RWPE2 (cell line): ENCODE measurements around the gene ADA.
A peak's percentile ranks its signal among the peaks of the same experiment; 100 is the strongest.

Experiments
- ATAC-seq: fragments of 200-7000 bp; cut with Tn5 transposase; 3 replicates; pipeline ENCODE4 v1.9.1; 2021; ENCODE audit warnings: low read depth
- DNase-seq: peaks from one replicate; pipeline ENCODE4 v3.0.0-alpha.2; 2020; ENCODE audit warnings: low spot score
- H3K27ac ChIP-seq: fragments of 450-650 bp; 2 replicates; pipeline ENCODE4 v1.5.1; 2017; ENCODE audit warnings: mild to moderate bottlenecking; ENCODE audit not compliant: poor library complexity, severe bottlenecking
- H3K27me3 ChIP-seq: fragments of 250-450 bp; sonication (Bioruptor Pico); 2 replicates; pipeline ENCODE4 v1.5.1; 2021; ENCODE audit warnings: mild to moderate bottlenecking, moderate library complexity; ENCODE audit not compliant: insufficient read depth, poor library complexity, severe bottlenecking
- H3K36me3 ChIP-seq: fragments of 250-450 bp; sonication (Bioruptor Pico); 2 replicates; pipeline ENCODE4 v1.5.1; 2020; ENCODE audit warnings: low read depth, mild to moderate bottlenecking, moderate library complexity
- H3K4me1 ChIP-seq: fragments of 250-450 bp; sonication (Bioruptor Pico); 2 replicates; pipeline ENCODE4 v1.5.1; 2021; ENCODE audit warnings: mild to moderate bottlenecking, moderate library complexity; ENCODE audit not compliant: insufficient read depth, poor library complexity, severe bottlenecking
- H3K4me3 ChIP-seq: fragments of 250-450 bp; sonication (Bioruptor Pico); 2 replicates; pipeline ENCODE4 v1.5.1; 2021; ENCODE audit warnings: mild to moderate bottlenecking, moderate library complexity; ENCODE audit not compliant: severe bottlenecking
- H3K9me3 ChIP-seq: fragments of 250-450 bp; sonication (Bioruptor Pico); 2 replicates; pipeline ENCODE4 v1.5.1; 2021; ENCODE audit warnings: mild to moderate bottlenecking, moderate library complexity; ENCODE audit not compliant: severe bottlenecking
- TF ChIP-seq, protein P1 (sequence below): fragments of 450-650 bp; IDR thresholded peaks from one replicate; pipeline ENCODE4 v1.5.1; 2017; ENCODE audit warnings: mild to moderate bottlenecking, moderate library complexity; ENCODE audit not compliant: poor library complexity, severe bottlenecking

ADA gene

DNA sequence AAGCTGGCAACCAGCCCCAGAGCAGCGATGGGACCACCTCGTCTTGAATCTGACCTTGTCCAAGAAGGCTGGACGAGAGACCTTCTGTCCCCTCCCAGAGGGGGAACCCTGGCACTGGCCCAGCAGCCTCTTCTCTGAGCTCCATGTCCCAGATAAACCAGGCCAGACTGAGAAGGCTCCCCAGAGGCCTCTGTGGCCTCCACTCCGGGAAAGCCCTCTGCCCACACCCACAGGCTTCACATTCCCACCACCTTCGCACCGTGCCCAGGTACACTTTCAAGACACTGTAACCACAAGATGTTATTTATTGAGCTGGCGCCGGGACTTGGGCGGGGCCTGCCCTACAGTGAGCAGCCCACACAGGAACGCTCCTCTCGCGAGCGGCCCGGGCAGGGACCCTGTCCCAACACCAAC is 33.2 kb downstream of the ADA start:
- peaks cover 45% of the 10 kb centered on the region for H3K36me3 ChIP-seq
- DNase-seq (peak; percentile 76), ATAC-seq (no peak)
- no peaks in the 10 kb centered on the region for H3K9me3 ChIP-seq
- H3K27ac ChIP-seq = no peak overlapping the region
- no peaks in the 10 kb centered on the region for H3K4me1 ChIP-seq
- H3K4me3 ChIP-seq = no peak overlapping the region
- no peaks in the 10 kb centered on the region for H3K27me3 ChIP-seq
- TF ChIP-seq, protein P1, sequence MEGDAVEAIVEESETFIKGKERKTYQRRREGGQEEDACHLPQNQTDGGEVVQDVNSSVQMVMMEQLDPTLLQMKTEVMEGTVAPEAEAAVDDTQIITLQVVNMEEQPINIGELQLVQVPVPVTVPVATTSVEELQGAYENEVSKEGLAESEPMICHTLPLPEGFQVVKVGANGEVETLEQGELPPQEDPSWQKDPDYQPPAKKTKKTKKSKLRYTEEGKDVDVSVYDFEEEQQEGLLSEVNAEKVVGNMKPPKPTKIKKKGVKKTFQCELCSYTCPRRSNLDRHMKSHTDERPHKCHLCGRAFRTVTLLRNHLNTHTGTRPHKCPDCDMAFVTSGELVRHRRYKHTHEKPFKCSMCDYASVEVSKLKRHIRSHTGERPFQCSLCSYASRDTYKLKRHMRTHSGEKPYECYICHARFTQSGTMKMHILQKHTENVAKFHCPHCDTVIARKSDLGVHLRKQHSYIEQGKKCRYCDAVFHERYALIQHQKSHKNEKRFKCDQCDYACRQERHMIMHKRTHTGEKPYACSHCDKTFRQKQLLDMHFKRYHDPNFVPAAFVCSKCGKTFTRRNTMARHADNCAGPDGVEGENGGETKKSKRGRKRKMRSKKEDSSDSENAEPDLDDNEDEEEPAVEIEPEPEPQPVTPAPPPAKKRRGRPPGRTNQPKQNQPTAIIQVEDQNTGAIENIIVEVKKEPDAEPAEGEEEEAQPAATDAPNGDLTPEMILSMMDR = no peak

DNA sequence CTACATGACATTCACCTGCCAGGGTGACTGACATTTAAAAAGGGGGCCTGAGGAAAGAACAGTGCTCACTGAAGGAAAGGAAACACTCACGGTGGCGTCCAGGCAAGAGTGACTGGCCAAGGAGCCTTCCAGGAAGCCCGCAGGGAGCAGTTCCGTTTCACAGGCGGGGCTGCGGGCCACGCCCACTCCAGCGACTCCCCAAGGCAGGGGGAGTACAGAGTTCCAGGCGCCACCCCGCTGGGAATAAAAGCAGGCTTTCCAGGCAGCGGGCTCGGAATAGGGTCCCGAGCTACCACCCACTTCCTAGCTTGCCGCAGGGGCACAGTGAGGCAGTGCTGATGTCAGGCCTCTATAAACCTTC is 34.9 kb downstream of the ADA start:
- DNase-seq (peak; percentile 73), ATAC-seq (no peak)
- Histone ChIP-seq H3K9me3 (no peaks in the 10 kb centered on the region), H3K4me3 (no peak overlapping the region), H3K4me1 (no peaks in the 10 kb centered on the region), H3K36me3 (peaks cover 29% of the 10 kb centered on the region), H3K27ac (no peak overlapping the region), H3K27me3 (no peaks in the 10 kb centered on the region)
- TF ChIP-seq, protein P1 = no peak

DNA sequence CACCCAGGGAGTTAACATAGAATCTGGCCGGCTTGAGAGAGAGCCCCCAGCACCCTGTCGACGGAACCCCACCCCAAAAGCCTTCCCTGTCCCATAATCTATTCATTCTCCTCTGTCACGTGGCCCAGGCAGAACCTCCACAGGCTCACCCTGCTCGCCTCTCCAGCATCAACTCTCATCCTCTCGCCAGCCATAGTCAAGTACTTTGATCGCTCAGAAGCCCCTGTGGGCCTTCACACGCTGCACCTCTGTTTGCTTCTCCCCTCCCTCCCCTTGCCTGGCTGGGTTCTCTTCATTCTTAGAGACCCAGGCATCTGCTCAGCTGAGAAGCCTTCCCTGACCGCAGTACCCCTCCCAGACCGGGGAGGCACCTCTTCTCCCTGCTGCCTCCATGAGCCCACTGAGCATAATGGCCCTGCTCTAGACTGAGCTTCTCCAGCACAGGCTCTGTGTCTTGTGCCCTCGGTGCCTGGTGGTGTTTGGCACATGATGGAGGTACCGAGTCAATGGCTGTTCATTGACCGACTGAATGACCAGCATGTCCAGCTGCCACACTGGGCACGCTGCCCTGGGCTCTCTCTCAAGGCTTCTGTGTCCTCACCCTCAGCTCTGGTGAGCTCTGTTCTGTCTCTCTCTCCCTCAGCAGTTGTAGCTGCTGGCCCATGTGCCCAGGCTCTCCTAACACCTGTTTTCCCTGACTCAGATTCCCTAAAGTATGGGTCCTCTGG is 35.5 kb downstream of the ADA start:
- Histone ChIP-seq H3K36me3 (peaks cover 29% of the 10 kb centered on the region), H3K27me3 (no peaks in the 10 kb centered on the region), H3K9me3 (no peaks in the 10 kb centered on the region), H3K27ac (no peak overlapping the region), H3K4me1 (no peaks in the 10 kb centered on the region), H3K4me3 (no peak overlapping the region)
- ATAC-seq (no peak), DNase-seq (peak; percentile 72)
- TF ChIP-seq, protein P1 = no peak

DNA sequence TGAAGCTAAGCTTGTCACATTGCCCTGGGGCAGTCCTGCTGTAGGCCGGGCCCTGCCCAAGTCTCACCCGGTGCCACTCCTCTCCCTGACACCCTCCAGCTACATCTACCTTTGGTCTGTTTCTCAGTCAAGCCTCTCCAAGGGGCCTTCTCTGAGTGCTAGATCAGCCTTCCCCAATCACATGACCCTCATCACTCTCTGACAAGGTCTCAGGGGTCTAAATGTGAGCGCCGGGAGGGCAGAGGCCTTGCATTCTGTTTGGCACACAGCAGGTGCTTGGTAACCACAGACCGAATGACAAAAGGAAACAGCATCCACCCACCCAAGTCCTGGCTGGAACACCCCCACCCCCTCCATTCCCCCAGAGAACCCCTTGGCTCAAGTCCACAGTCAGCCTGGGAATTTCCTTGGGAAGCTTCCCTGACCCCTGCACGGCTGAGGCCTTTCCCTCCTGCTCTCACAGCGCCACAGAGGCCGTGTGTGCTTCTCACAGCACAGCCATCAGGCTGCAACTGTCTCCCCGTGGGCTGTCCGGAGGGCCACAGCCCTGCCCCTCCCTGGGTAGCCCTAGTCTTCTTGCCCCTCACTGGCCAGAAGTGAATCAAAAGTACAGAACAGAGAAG is 36.2 kb downstream of the ADA start:
- H3K27me3 ChIP-seq = no peaks in the 10 kb centered on the region
- TF ChIP-seq, protein P1 = no peak
- no peak overlapping the region for H3K27ac ChIP-seq
- H3K4me3 ChIP-seq = no peak overlapping the region
- ATAC-seq (no peak), DNase-seq (no peak)
- H3K4me1 ChIP-seq = no peaks in the 10 kb centered on the region
- no peaks in the 10 kb centered on the region for H3K9me3 ChIP-seq
- H3K36me3 ChIP-seq = peaks cover 22% of the 10 kb centered on the region

DNA sequence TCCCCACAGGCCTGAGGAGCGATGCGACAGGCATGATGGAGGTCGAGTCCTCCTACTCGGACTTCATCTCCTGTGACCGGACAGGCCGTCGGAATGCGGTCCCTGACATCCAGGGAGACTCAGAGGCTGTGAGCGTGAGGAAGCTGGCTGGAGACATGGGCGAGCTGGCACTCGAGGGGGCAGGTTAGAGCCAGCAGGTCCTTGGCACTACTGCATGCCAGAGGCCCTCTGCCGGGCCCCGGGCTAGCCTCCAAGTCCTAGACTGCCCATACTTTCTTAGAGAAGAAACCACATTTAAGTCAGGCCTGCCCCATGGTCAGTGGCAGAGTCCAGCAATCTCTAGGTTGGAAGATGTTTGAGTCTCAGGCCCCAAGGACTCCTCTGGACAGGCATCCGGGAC is 37.0 kb downstream of the ADA start:
- Histone ChIP-seq H3K4me1 (peaks cover 4% of the 10 kb centered on the region), H3K4me3 (no peak overlapping the region), H3K27me3 (no peaks in the 10 kb centered on the region), H3K27ac (no peak overlapping the region), H3K9me3 (no peaks in the 10 kb centered on the region), H3K36me3 (peaks cover 14% of the 10 kb centered on the region)
- ATAC-seq (no peak), DNase-seq (peak; percentile 79)
- TF ChIP-seq, protein P1 = no peak
